ENCODE results near the gene A2M. TPM values are rescaled to one million over a fixed set of nuclear protein-coding genes. Genes with fewer than 3 reads are reported as not detected.
"Not testable (repeated sequence)": the region's sequence is repeated elsewhere in the genome, so short reads cannot be mapped to it uniquely, and the experiment has no call there.

The A2M gene
- total RNA-seq, 1 donor from 2014 or later, result 1.1 TPM

DNA sequence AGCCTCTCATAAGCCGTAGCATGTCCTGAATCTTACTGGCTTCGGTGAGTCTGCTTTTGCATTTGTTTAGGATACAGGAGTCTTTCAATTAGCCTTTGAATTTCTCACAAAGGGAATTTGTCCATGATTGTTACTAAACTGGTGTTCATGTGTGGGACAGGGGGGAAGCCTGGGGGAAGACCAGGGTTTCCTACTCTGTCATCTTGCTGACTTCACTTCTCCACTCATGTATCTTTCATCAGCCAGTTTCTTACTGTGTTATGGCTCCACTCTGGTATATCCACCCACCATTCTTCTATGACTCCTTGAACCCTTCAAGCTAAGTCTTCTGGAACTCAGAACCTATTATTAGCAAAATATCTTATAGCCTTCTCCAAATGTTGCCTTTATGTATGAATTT lies 31.7 kb upstream of the A2M start:
- Histone ChIP-seq H3K4me3 (ENCODE audit: low read depth, low read length) (no peak overlapping the region), H3K36me3 (ENCODE audit: control insufficient read depth, insufficient read depth, low read length) (no peaks in the 10 kb centered on the region)
- no peak for FAIRE-seq

GRCh38 chr12:9144730-9145106 lies 29.0 kb upstream of the A2M start:
- DNase-seq (ENCODE audit: low read depth), result no peak
- H3K36me3 ChIP-seq (ENCODE audit: control insufficient read depth, insufficient read depth, low read length), result no peaks in the 10 kb centered on the region
- no peak for FAIRE-seq
- peaks cover 2% of the 10 kb centered on the region for H3K27me3 ChIP-seq (ENCODE audit: control insufficient read depth, insufficient read depth, low read length)
- no peak overlapping the region for H3K4me3 ChIP-seq (ENCODE audit: low read depth, low read length)
- no peak for TF ChIP-seq CTCF (IDR thresholded peaks at IDR 0.05; ENCODE audit: insufficient read depth, low read length, severe bottlenecking)

More for the DNA sequence above, 31.7 kb upstream of the A2M start:
- DNase-seq (ENCODE audit: low read depth), result no peak
- no peak for TF ChIP-seq CTCF (IDR thresholded peaks at IDR 0.05; ENCODE audit: insufficient read depth, low read length, severe bottlenecking)
- H3K27me3 ChIP-seq (ENCODE audit: control insufficient read depth, insufficient read depth, low read length), result peaks cover 2% of the 10 kb centered on the region

- DNase-seq (ENCODE audit: low read depth), result no peak
- H3K36me3 ChIP-seq (ENCODE audit: control insufficient read depth, insufficient read depth, low read length), result no peaks in the 10 kb centered on the region
- TF ChIP-seq CTCF (IDR thresholded peaks at IDR 0.05; ENCODE audit: insufficient read depth, low read length, severe bottlenecking), result no peak
- H3K4me3 ChIP-seq (ENCODE audit: low read depth, low read length), result no peak overlapping the region
- H3K27me3 ChIP-seq (ENCODE audit: control insufficient read depth, insufficient read depth, low read length), result peaks cover 2% of the 10 kb centered on the region
- FAIRE-seq, result peak; percentile 92
Measured at GRCh38 chr12:9143929-9144729, 28.4 kb upstream of the A2M start.

- Histone ChIP-seq H3K36me3 (ENCODE audit: control insufficient read depth, insufficient read depth, low read length) (no peaks in the 10 kb centered on the region), H3K27me3 (ENCODE audit: control insufficient read depth, insufficient read depth, low read length) (peaks cover 2% of the 10 kb centered on the region), H3K4me3 (ENCODE audit: low read depth, low read length) (no peak overlapping the region)
- no peak for DNase-seq (ENCODE audit: low read depth)
- no peak for TF ChIP-seq CTCF (IDR thresholded peaks at IDR 0.05; ENCODE audit: insufficient read depth, low read length, severe bottlenecking)
- no peak for FAIRE-seq
Measured at GRCh38 chr12:9143137-9143536, 27.4 kb upstream of the A2M start.

- not testable (repeated sequence) for FAIRE-seq; H3K4me3 ChIP-seq (ENCODE audit: low read depth, low read length); H3K36me3 ChIP-seq (ENCODE audit: control insufficient read depth, insufficient read depth, low read length); DNase-seq (ENCODE audit: low read depth); H3K27me3 ChIP-seq (ENCODE audit: control insufficient read depth, insufficient read depth, low read length)
Measured at GRCh38 chr12:9139588-9140290, 24.0 kb upstream of the A2M start.

DNA sequence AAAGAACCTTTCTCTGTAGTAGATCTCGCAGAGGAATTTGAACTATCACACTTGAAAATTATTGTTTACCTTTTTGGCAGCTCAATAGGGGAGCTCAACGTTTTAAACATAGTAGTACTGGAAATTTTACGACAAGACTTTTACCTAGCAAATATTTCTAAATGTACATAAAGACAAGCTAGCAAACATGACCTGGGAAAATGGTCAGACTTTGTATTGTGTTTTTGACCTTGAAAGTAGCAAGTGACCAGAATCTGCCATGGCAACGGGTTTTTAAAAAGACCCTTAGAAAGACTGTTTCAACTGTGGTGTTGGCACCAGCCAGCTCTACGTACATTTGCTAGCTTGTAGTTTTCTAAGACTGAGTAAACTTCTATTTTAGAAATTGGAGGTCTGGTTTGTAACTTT lies 20.2 kb upstream of the A2M start:
- no peaks in the 10 kb centered on the region for H3K27me3 ChIP-seq (ENCODE audit: control insufficient read depth, insufficient read depth, low read length)
- FAIRE-seq, result no peak

More for the DNA sequence above, 20.2 kb upstream of the A2M start:
- no peaks in the 10 kb centered on the region for H3K36me3 ChIP-seq (ENCODE audit: control insufficient read depth, insufficient read depth, low read length)
- DNase-seq (ENCODE audit: low read depth), result no peak
- no peak overlapping the region for H3K4me3 ChIP-seq (ENCODE audit: low read depth, low read length)
- no peak for TF ChIP-seq CTCF (IDR thresholded peaks at IDR 0.05; ENCODE audit: insufficient read depth, low read length, severe bottlenecking)
